H1 (cell line): ENCODE measurements around the gene NEURL4. TPM values are rescaled to one million over a fixed set of nuclear protein-coding genes. Genes with fewer than 3 reads are reported as not detected.

Experiments
- CTCF ChIA-PET: fragments of 300-600 bp; sonication (Branson Sonifier 250); formaldehyde crosslinking; loops from one replicate; lab custom pipeline; 2021; ENCODE audit not compliant: partially characterized antibody; lab: Charles Lee
- POLR2A ChIA-PET: fragments of 300-600 bp; sonication (Branson Sonifier 250); formaldehyde crosslinking; loops from one replicate; lab custom pipeline; 2021; ENCODE audit warnings: inconsistent platforms; ENCODE audit not compliant: partially characterized antibody; lab: Charles Lee
- DNase-seq, 2 experiments: peaks; one replicate each; pipeline versions ENCODE4 v3.0.0 to v3.0.0-alpha.2; 2010 to 2022; ENCODE audit warnings: low spot score in 2 of 2, low read depth in 1 of 2, mixed read lengths in 1 of 2
- FAIRE-seq: peaks from 2 replicates; lab custom pipeline; 2011; peaks lifted over from hg19 to GRCh38; lab: Jason Lieb, UNC
- H2AFZ ChIP-seq: 2 replicates; pipeline ENCODE4 v1.8.1; 2012; ENCODE audit warnings: low read length, inconsistent platforms
- H2AK5ac ChIP-seq: 2 replicates; pipeline ENCODE4 v1.6.1; 2013; ENCODE audit warnings: low read depth, low read length
- H2BK120ac ChIP-seq: replicated peaks from 2 replicates; pipeline ENCODE3; 2013; ENCODE audit warnings: low read depth, low read length, inconsistent platforms
- H2BK12ac ChIP-seq: 2 replicates; pipeline ENCODE4 v1.6.1; 2013; ENCODE audit warnings: low read depth, low read length
- H2BK15ac ChIP-seq: 2 replicates; pipeline ENCODE4 v1.6.1; 2013; ENCODE audit warnings: low read length
- H2BK20ac ChIP-seq: 2 replicates; pipeline ENCODE4 v1.6.1; 2013; ENCODE audit warnings: low read length
- H2BK5ac ChIP-seq: 2 replicates; pipeline ENCODE4 v1.6.1; 2013; ENCODE audit warnings: low read depth, low read length
- H3K14ac ChIP-seq: 2 replicates; pipeline ENCODE4 v1.6.1; 2013; ENCODE audit warnings: inconsistent platforms; ENCODE audit not compliant: insufficient read length
- H3K18ac ChIP-seq: 2 replicates; pipeline ENCODE4 v1.6.1; 2013; ENCODE audit warnings: low read length; ENCODE audit errors: extremely low read depth
- H3K23ac ChIP-seq: 2 replicates; pipeline ENCODE4 v1.6.1; 2013; ENCODE audit warnings: inconsistent platforms; ENCODE audit not compliant: insufficient read length
- H3K23me2 ChIP-seq: 2 replicates; pipeline ENCODE4 v1.6.1; 2013; ENCODE audit warnings: low read depth, low read length
- H3K27ac ChIP-seq: 2 replicates; pipeline ENCODE4 v1.6.1; 2011; ENCODE audit warnings: low read depth, low read length, inconsistent platforms
- H3K27me3 ChIP-seq, 4 experiments: replicated peaks in 1 of 4; 1 replicate in 1 of 4; 2 replicates in 3 of 4; pipeline versions ENCODE4 v1.6.1 to v1.8.1; 2011 to 2013; ENCODE audit warnings: low read length in 3 of 4, mild to moderate bottlenecking in 3 of 4, inconsistent platforms in 2 of 4, mixed read lengths in 2 of 4, moderate library complexity in 1 of 4; ENCODE audit not compliant: control insufficient read depth in 3 of 4, insufficient read depth in 3 of 4; ENCODE audit errors: extremely low read depth in 1 of 4
- H3K36me3 ChIP-seq, 4 experiments: 2 replicates each; pipeline versions ENCODE4 v1.6.1 to v1.8.1; 2011 to 2013; ENCODE audit warnings: mild to moderate bottlenecking in 4 of 4, low read length in 3 of 4, moderate library complexity in 2 of 4, control low read depth in 1 of 4, inconsistent platforms in 1 of 4; ENCODE audit not compliant: insufficient read depth in 4 of 4, control insufficient read depth in 2 of 4
- H3K4ac ChIP-seq: replicated peaks from 2 replicates; pipeline ENCODE3; 2013; ENCODE audit warnings: low read length, low read depth, mixed read lengths, inconsistent platforms; ENCODE audit not compliant: insufficient read length
- H3K4me1 ChIP-seq, 4 experiments: replicated peaks in 1 of 4; 1 replicate in 1 of 4; 2 replicates in 3 of 4; pipeline versions ENCODE4 v1.6.1 to v1.8.1; 2011 to 2013; ENCODE audit warnings: low read length in 3 of 4, inconsistent platforms in 2 of 4, mixed read lengths in 1 of 4; ENCODE audit not compliant: insufficient read depth in 4 of 4, control insufficient read depth in 3 of 4
- H3K4me2 ChIP-seq, 2 experiments: 2 replicates each; pipeline versions ENCODE4 v1.6.1 to v1.8.1; 2011 to 2013; ENCODE audit warnings: low read depth in 2 of 2, low read length in 2 of 2, control low read depth in 1 of 2, inconsistent platforms in 1 of 2, mild to moderate bottlenecking in 1 of 2; ENCODE audit not compliant: insufficient read depth in 1 of 2
- H3K4me3 ChIP-seq, 4 experiments: fragments of 200-600, 300-600 bp in 1 of 4; sonication (generic), shearing (Covaris generic), sonication (Bioruptor Twin) in 1 of 4; 2 replicates each; pipeline versions ENCODE4 v1.5.1 to v1.8.1; 2011 to 2016; ENCODE audit warnings: low read length in 4 of 4, low read depth in 3 of 4, control low read depth in 2 of 4, inconsistent platforms in 2 of 4, mild to moderate bottlenecking in 2 of 4, mixed read lengths in 1 of 4, moderate library complexity in 1 of 4; ENCODE audit not compliant: insufficient read depth in 2 of 4; ENCODE audit errors: extremely low read depth in 1 of 4
- H3K56ac ChIP-seq: replicated peaks from 2 replicates; pipeline ENCODE3; 2013; ENCODE audit warnings: low read depth, mild to moderate bottlenecking, mixed read lengths, low read length, inconsistent platforms; ENCODE audit not compliant: insufficient read length
- H3K79me1 ChIP-seq: 2 replicates; pipeline ENCODE4 v1.6.1; 2013; ENCODE audit warnings: low read depth, low read length, control low read depth
- H3K79me2 ChIP-seq, 2 experiments: 2 replicates each; pipeline versions ENCODE4 v1.6.1 to v1.8.1; 2012 to 2013; ENCODE audit warnings: low read length in 2 of 2, mild to moderate bottlenecking in 2 of 2, inconsistent platforms in 1 of 2; ENCODE audit not compliant: insufficient read depth in 2 of 2, control insufficient read depth in 1 of 2
- H3K9ac ChIP-seq, 4 experiments: replicated peaks in 1 of 4; 1 replicate in 1 of 4; 2 replicates in 3 of 4; pipeline versions ENCODE4 v1.6.1 to v1.8.1; 2011 to 2013; ENCODE audit warnings: low read depth in 3 of 4, low read length in 3 of 4, control low read depth in 2 of 4, mild to moderate bottlenecking in 2 of 4, moderate library complexity in 2 of 4, inconsistent platforms in 1 of 4; ENCODE audit errors: extremely low read depth in 1 of 4
- H3K9me3 ChIP-seq, 2 experiments: 2 replicates each; pipeline versions ENCODE4 v1.6.1 to v1.8.1; 2012 to 2013; ENCODE audit warnings: mild to moderate bottlenecking in 2 of 2, moderate library complexity in 2 of 2, control low read depth in 1 of 2, inconsistent platforms in 1 of 2, low read depth in 1 of 2, low read length in 1 of 2, mixed read lengths in 1 of 2; ENCODE audit not compliant: insufficient read depth in 2 of 2
- H4K20me1 ChIP-seq, 2 experiments: replicated peaks in 1 of 2; 2 replicates each; pipeline versions ENCODE3 to v1.8.1; 2011 to 2013; ENCODE audit warnings: inconsistent platforms in 2 of 2, low read length in 2 of 2, mild to moderate bottlenecking in 1 of 2; ENCODE audit not compliant: insufficient read depth in 2 of 2, control insufficient read depth in 1 of 2
- H4K5ac ChIP-seq: 2 replicates; pipeline ENCODE4 v1.6.1; 2013; ENCODE audit warnings: low read length, low read depth, mixed read lengths, inconsistent platforms; ENCODE audit not compliant: insufficient read length
- H4K8ac ChIP-seq: 2 replicates; pipeline ENCODE4 v1.8.0; 2013; ENCODE audit warnings: mild to moderate bottlenecking, moderate library complexity, low read length, inconsistent platforms; ENCODE audit not compliant: insufficient read depth; ENCODE audit errors: extremely low read depth
- H4K91ac ChIP-seq: replicated peaks from 2 replicates; pipeline ENCODE3; 2013; ENCODE audit warnings: low read length, mixed read lengths, inconsistent platforms; ENCODE audit not compliant: insufficient read length
- CBX8 ChIP-seq: fragments of 300-800, 300-1000 bp; sonication (generic); IDR thresholded peaks from 2 replicates; pipeline ENCODE4 v1.7.1; 2016; ENCODE audit warnings: low read depth, low read length, borderline replicate concordance
- CREB1 ChIP-seq: IDR thresholded peaks from 2 replicates; pipeline ENCODE4 v1.6.1; 2012; ENCODE audit warnings: inconsistent platforms
- E2F6 ChIP-seq: IDR thresholded peaks from 2 replicates; pipeline ENCODE4 v1.6.1; 2012; ENCODE audit warnings: inconsistent platforms
- FOSL1 ChIP-seq: IDR thresholded peaks from 2 replicates; pipeline ENCODE4 v1.6.1; 2011; ENCODE audit warnings: mild to moderate bottlenecking, low read depth, low read length, moderate library complexity; ENCODE audit not compliant: insufficient read depth
- HDAC6 ChIP-seq: IDR thresholded peaks from one replicate; pipeline ENCODE4 v1.7.1; 2012; ENCODE audit warnings: low read depth, mild to moderate bottlenecking, inconsistent platforms, low read length, moderate library complexity
- JUN ChIP-seq: IDR thresholded peaks from 2 replicates; pipeline ENCODE4 v1.6.1; 2011; ENCODE audit warnings: low read depth, mild to moderate bottlenecking, improper control_type of control experiment, low read length
- NANOG ChIP-seq: IDR thresholded peaks from 2 replicates; pipeline ENCODE4 v1.6.1; 2011; ENCODE audit warnings: low read length, low read depth, mild to moderate bottlenecking, inconsistent platforms; ENCODE audit not compliant: insufficient read depth, poor library complexity, severe bottlenecking
- RNF2 ChIP-seq: fragments of 200-900, 300-1000 bp; sonication (generic); IDR thresholded peaks from 2 replicates; pipeline ENCODE4 v1.7.1; 2016; ENCODE audit warnings: borderline replicate concordance, low read depth, mild to moderate bottlenecking, antibody characterized with exemption, low read length; ENCODE audit not compliant: poor library complexity, severe bottlenecking; ENCODE audit errors: missing control alignments
- SAP30 ChIP-seq: fragments of 300-600 bp; sonication (generic); IDR thresholded peaks from 2 replicates; pipeline ENCODE4 v1.7.1; 2012; ENCODE audit warnings: low read length, moderate library complexity, mild to moderate bottlenecking, inconsistent platforms; ENCODE audit not compliant: insufficient read depth, insufficient replicate concordance
- TEAD4 ChIP-seq: IDR thresholded peaks from 2 replicates; pipeline ENCODE4 v1.6.1; 2012; ENCODE audit warnings: low read depth, low read length, inconsistent platforms, mixed read lengths
- USF2 ChIP-seq: IDR thresholded peaks from 2 replicates; pipeline ENCODE4 v1.6.1; 2011; ENCODE audit warnings: low read length, improper control_type of control experiment
- WGBS, 2 experiments: shearing (Covaris generic) in 1 of 2; methylation state at CpG; one replicate each; pipeline versions ENCODE4 v1.1.6 to v1.1.7; 2013 to 2015; ENCODE audit warnings: low lambda C conversion rate in 2 of 2, mixed read lengths in 2 of 2, inconsistent platforms in 1 of 2, low coverage in 1 of 2, missing lambda C conversion rate in 1 of 2; ENCODE audit not compliant: insufficient replicate concordance in 2 of 2, insufficient coverage in 1 of 2, insufficient read length in 1 of 2; ENCODE audit errors: extremely low coverage in 1 of 2, missing lambda C conversion rate in 1 of 2; 5-methylcytosine and 5-hydroxymethylcytosine counted together
- polyA plus RNA-seq, 7 experiments: library from polyadenylated mRNA; depleted of rRNA in 3 of 7; stranded (reverse) in 5 of 7; unstranded in 2 of 7; fragments of >200 nt in 5 of 7; fragments of 200-250 nt in 2 of 7; gene quantifications; 1 replicate in 5 of 7; 2 replicates in 1 of 7; 4 replicates in 1 of 7; pipeline versions ENCODE4 v1.2.1 to v1.2.3, GENCODE V29; 2011 to 2013; ENCODE audit warnings: missing spikeins in 2 of 7, mixed read lengths in 2 of 7
- total RNA-seq: library from RNA; stranded (reverse); fragmentation: NEBNext Ultra II Directional; extraction: Animal tissue kit (Norgen Biotek cat#: 25700); gene quantifications from 2 replicates; pipeline ENCODE4 v1.2.1, GENCODE V29; 2021

The NEURL4 gene
- total and polyA plus RNA-seq, 2 of the 8 experiments (the other 6 are each of a cell fraction or from before 2014, with no cell fraction given), result 29.6 to 46.8 TPM

- no peak overlapping the region for H4K91ac ChIP-seq
- no peak overlapping the region for H3K4me2 ChIP-seq
- H3K79me2 ChIP-seq, result no peaks in the 10 kb centered on the region
- peaks cover 0 to 15% (median 12%) of the 10 kb centered on the region in 4 experiments; a peak in 6 of 7 replicates for H3K4me1 ChIP-seq
- POLR2A ChIA-PET, result interaction anchor here (0.8 to 4.0 kb wide), 13 partner anchors 8 to 132 kb away, joined by 3 to 22 read pairs (median 7); partner anchors contain the start of genes ACAP1, DVL2 and GPS2
- H2BK20ac ChIP-seq, result no peak overlapping the region
- FAIRE-seq, result no peak
- WGBS, 2 experiments, result 92% methylated on average over 14 of the region's 16 CpGs; no CpG with 5 or more reads in 1 of the 2 experiments
- H3K9me3 ChIP-seq, result no peaks in the 10 kb centered on the region
- H3K23me2 ChIP-seq, result peaks cover 11% of the 10 kb centered on the region
- H3K14ac ChIP-seq, result no peak overlapping the region
- H2AFZ ChIP-seq, result no peak overlapping the region
- DNase-seq, result no peak
- H3K4me3 ChIP-seq, result no peak overlapping the region
- H3K36me3 ChIP-seq, result peaks cover 0 to 6% (median 3%) of the 10 kb centered on the region in 4 experiments; a peak in 3 of 8 replicates
- H3K4ac ChIP-seq, result no peak overlapping the region
- H3K27me3 ChIP-seq, result peaks cover 0 to 13% (median 7%) of the 10 kb centered on the region in 4 experiments; a peak in 6 of 7 replicates
- no peak overlapping the region for H3K27ac ChIP-seq
- CTCF ChIA-PET, result interaction anchor here (0.7 to 3.7 kb wide), 5 partner anchors 11 to 107 kb away, joined by 3 to 17 read pairs (median 3); partner anchors contain the start of gene ACAP1
- peaks cover 0 to 7% of the 10 kb centered on the region in 2 experiments for H4K20me1 ChIP-seq
- no peak overlapping the region for H2BK5ac ChIP-seq
- no peaks in the 10 kb centered on the region for H3K79me1 ChIP-seq
- H3K56ac ChIP-seq, result no peak overlapping the region
- H2AK5ac ChIP-seq, result no peak overlapping the region
- H2BK15ac ChIP-seq, result no peak overlapping the region
- no peak overlapping the region for H3K9ac ChIP-seq
- no peak overlapping the region for H4K5ac ChIP-seq
- H3K23ac ChIP-seq, result no peak overlapping the region
- no peak overlapping the region for H2BK12ac ChIP-seq
- H4K8ac ChIP-seq, result no peak overlapping the region; the same call in 1 of the 2 replicates
- H3K18ac ChIP-seq, result no peak overlapping the region
- no peak overlapping the region for H2BK120ac ChIP-seq
- no peak for TF ChIP-seq USF2
- no peak for TF ChIP-seq CREB1
- no peak for TF ChIP-seq FOSL1
- no peak for TF ChIP-seq RNF2
- no peak for TF ChIP-seq E2F6
- TF ChIP-seq NANOG, result no peak
- no peak for TF ChIP-seq HDAC6
- no peak for TF ChIP-seq CBX8
- TF ChIP-seq JUN, result no peak
- TF ChIP-seq SAP30, result no peak
- no peak for TF ChIP-seq TEAD4
Measured at GRCh38 chr17:7284911-7285310, 44.2 kb downstream of the NEURL4 start.
